Measurements from ENCODE around the gene TFF1.

- TF ChIP-seq GATA1 (IDR thresholded peaks at IDR 0.05; ENCODE audit: low read depth, low read length) (no peak), POLR2A (IDR thresholded peaks at IDR 0.05; ENCODE audit: low read length) (no peak)
Measured at GRCh38 chr21:42375506-42375905, 9.2 kb upstream of the TFF1 start.

Data from erythroblast (primary cell).